GM18511 (cell line): ENCODE measurements around the gene SAMHD1.
A peak's percentile ranks its signal among the peaks of the same experiment; 100 is the strongest.
"Not testable (repeated sequence)": the region's sequence is repeated elsewhere in the genome, so short reads cannot be mapped to it uniquely, and the experiment has no call there.

ENCODE experiments used
- ATAC-seq: cut with Tn5 transposase; IDR thresholded peaks from one replicate; pipeline ENCODE4 v1.9.1; 2021; ENCODE audit warnings: mild to moderate bottlenecking, moderate library complexity; ENCODE audit not compliant: unreplicated experiment

SAMHD1 gene

GRCh38 chr20:36951198-36951978 lies at the start of gene SAMHD1:
TSS of gene SAMHD1 (minus strand) at chr20:36951708. CDS start at chr20:36951643, 65 bp downstream.
- peak; percentile 90 for ATAC-seq

- not testable (repeated sequence) for ATAC-seq
These were observed 48.7 kb upstream of the SAMHD1 start for GRCh38 chr20:37000171-37000570.

- ATAC-seq: no peak
These were observed 47.1 kb upstream of the SAMHD1 start for GRCh38 chr20:36998652-36999051.

GRCh38 chr20:36997121-36997520 lies 45.6 kb upstream of the SAMHD1 start:
- no peak for ATAC-seq

- ATAC-seq: not testable (repeated sequence)
These were observed 42.7 kb upstream of the SAMHD1 start for GRCh38 chr20:36994221-36994620.

GRCh38 chr20:36992802-36993334 lies 41.4 kb upstream of the SAMHD1 start:
- ATAC-seq: no peak

GRCh38 chr20:36991703-36992102 lies 40.2 kb upstream of the SAMHD1 start:
- no peak for ATAC-seq

GRCh38 chr20:36989797-36990196 lies 38.3 kb upstream of the SAMHD1 start:
- no peak for ATAC-seq

GRCh38 chr20:36988494-36988966 lies 37.0 kb upstream of the SAMHD1 start:
- no peak for ATAC-seq

- ATAC-seq: no peak
These were observed 32.7 kb upstream of the SAMHD1 start for GRCh38 chr20:36984257-36984638.

- no peak for ATAC-seq
These were observed 23.8 kb upstream of the SAMHD1 start for GRCh38 chr20:36975099-36975818.

- ATAC-seq: no peak
These were observed 23.2 kb upstream of the SAMHD1 start for GRCh38 chr20:36974660-36975059.

- no peak for ATAC-seq
These were observed 19.6 kb upstream of the SAMHD1 start for GRCh38 chr20:36971103-36971502.

GRCh38 chr20:36969478-36970186 lies 18.1 kb upstream of the SAMHD1 start:
- ATAC-seq: no peak

GRCh38 chr20:36969051-36969450 lies 17.5 kb upstream of the SAMHD1 start:
- ATAC-seq: no peak

GRCh38 chr20:36967636-36968035 lies 16.1 kb upstream of the SAMHD1 start:
- ATAC-seq: no peak

GRCh38 chr20:36966965-36967364 lies 15.5 kb upstream of the SAMHD1 start:
- ATAC-seq: not testable (repeated sequence)

- ATAC-seq: not testable (repeated sequence)
These were observed 10.9 kb upstream of the SAMHD1 start for GRCh38 chr20:36962354-36962941.

- ATAC-seq: no peak
These were observed 7.7 kb upstream of the SAMHD1 start for GRCh38 chr20:36959242-36959641.

GRCh38 chr20:36957875-36958667 lies 6.6 kb upstream of the SAMHD1 start:
- ATAC-seq: no peak
